Measurements from ENCODE around the gene F13A1.
A peak's percentile ranks its signal among the peaks of the same experiment; 100 is the strongest.
"Not testable (repeated sequence)": the region's sequence is repeated elsewhere in the genome, so short reads cannot be mapped to it uniquely, and the experiment has no call there.

The F13A1 gene

GRCh38 chr6:6317825-6318733 lies 2.4 kb downstream of the F13A1 start:
- no peak for DNase-seq

GRCh38 chr6:6317386-6317785 lies 3.1 kb downstream of the F13A1 start:
- DNase-seq: no peak

DNA sequence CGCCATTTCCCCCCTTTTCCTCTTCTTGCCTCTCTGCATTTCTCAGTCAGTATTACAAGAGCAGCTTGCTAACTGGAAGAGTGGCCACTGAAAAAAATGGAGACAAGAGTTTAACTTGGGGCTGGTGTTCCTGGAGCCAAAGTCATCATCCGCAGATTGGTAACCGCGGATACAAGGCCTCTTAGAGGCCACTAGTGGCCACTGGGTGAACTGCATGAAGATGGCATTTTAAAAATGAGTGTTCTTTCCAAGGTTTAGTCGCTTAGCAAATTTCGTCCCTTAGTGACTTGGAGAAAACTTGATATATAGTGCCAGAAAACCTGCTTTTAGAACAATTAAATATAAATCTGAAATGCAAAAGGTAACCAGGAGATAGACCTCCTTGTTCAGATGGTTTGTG lies 4.8 kb downstream of the F13A1 start:
- DNase-seq: peak in 1 of 5 donors; percentile 9

DNA sequence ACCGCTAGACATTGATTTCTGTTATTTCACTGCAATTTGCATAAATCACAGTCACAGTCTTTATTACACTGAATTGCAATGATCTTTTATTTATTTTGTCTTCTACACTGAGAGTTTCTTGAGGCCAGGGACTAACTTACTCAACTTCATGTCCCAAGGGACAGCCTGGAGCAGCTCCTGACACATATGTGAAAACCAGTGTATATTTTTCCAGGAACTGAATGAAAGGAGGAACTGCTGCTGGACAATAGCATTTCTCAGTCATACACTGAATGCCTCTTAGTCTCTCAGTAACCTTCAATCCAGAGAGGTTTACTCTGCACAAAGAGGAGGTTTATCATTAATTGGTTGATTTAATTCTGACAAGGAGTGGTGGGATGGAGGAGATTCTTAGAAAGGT lies 5.9 kb downstream of the F13A1 start:
- DNase-seq: no peak

DNA sequence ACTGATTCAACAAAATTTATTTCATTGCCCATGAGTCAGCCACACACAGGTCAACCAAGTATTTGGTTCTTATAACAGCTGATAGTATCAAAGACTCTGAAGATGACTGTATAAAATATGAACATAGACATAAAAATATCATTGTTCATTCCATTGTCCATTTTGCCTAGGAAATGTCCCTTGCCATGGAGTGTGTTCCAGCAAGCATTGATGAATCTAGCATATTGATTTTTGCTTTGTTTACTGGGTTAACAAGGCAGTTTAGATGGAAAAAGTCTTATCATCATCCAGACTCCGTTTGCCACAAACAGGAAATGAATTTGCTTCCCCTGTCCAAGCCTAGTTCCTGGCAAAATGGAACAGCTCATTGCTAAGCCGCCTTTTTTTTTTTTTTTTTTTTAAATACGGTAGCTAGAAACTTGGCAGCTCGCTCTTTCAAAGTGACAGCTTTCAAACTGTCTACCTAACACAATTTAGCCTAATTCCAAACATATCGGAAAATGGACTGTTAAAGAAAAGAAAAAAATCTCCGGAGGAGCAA lies 7.5 kb downstream of the F13A1 start:
- DNase-seq: no peak

DNA sequence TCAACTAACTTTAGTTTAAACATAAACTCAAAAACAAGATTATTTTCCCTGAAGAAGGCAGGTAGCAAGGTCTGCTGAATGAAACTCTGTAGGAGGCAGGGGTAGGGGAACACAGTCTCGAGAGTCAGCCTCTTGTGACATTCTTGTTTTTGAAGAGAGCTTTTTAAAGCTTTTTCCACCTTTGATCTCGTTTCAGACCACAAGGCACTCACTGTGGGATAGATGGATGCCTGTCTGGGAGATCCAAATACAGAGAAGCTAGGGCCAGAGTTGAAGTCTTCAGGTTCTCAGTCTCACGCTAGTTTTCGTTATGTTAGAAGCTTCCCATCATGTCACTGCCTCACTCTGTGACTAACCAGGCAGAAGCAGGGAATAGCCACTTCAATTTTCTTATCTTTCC lies 14.9 kb downstream of the F13A1 start:
- no peak for DNase-seq

- DNase-seq: not testable (repeated sequence)
These were observed 20.1 kb downstream of the F13A1 start for GRCh38 chr6:6300383-6300782.

GRCh38 chr6:6293317-6293716 lies 27.1 kb downstream of the F13A1 start:
- no peak for DNase-seq

- no peak for DNase-seq
These were observed 33.0 kb downstream of the F13A1 start for GRCh38 chr6:6287415-6287814.

DNA sequence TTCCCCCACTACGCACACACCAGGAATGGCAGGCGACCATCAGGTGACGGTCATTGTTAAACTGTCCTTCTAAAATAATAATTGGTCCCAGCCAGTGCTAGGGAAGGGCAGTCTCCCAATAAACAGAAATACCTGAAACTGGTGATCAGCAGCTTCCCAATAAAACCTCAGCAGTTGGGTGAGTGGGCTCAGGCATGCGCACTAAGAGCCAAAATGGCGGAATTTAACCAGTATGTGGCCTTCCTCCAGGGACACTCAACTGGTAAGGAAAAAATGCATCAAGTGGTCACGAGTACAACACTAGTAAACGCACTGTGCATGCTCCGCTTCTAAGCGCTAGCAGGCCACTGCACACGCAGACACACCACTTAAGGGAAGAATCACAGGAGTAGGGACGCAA lies 34.8 kb downstream of the F13A1 start:
- DNase-seq: no peak

DNA sequence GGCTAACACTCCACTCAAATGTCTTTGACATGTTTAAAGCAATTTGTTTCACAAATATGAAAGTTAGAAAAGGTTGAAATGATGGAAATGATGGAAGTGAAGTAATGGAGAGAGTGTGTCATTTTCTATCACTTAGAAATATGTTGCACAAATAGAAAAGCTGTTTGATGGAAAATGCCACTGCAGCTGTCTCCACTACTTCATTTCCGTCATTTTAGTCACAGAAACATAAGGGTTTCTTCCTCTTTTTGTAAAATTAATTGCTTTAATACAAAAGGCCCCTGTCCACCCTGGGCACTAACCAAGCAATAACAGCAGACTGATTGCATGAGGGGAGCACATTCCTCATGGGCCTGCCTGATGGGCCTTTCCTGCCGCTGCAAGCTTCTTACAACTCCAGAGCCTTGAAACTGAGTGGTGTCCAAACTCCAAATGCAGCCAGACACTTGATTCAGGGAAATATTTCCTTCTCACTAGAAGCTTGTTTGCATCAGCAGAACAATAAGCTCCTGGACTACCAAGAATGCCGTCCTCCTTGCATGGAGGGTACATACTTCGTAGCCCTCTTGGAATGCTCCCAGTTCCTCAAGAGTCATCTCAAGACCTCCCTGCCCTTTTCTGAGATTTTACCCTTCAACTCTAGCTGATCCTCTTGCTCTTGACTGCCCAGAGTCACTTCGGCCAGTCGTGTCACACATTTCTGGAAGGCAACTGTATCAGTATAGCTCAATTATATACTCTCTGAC lies 36.1 kb downstream of the F13A1 start:
- DNase-seq: no peak

DNA sequence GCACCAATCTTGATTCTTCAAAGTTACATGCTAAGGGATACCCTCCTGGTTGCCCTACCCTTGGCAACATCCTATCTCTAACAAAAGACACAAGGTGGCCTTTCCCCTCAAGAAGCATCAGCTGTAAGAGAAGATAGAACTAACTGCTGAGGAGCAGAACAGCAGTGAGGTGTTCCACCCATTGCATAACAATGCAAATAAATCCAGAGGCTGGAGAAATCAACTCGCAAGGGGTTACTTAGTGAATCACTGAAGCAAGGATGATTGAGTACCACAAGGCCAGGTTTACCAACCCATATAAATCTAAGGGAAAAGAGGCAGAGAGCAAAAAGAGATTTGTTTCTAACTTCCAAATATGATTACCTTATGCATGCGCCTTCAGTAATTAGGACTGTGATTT lies 36.7 kb downstream of the F13A1 start:
- DNase-seq: no peak

- DNase-seq: no peak
These were observed 37.7 kb downstream of the F13A1 start for GRCh38 chr6:6282716-6283115.

DNA sequence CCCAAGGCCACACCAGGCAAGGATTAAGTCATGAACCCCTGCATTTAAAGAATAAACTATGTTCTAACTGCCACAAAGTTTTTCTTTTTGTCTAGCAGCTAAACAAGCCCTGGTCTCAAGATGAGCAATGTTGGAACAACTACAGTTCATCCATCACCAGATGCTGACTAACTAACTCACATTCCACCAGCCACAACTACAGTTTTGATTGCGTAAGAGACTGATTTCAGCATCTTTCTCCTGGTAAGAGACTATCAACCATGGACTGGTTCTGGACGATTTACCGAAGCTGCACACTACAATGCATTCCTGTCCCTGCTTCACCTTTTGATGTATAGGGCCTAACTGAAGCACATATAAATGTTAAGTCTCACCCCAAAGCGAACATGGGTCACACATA lies 43.0 kb downstream of the F13A1 start:
- no peak for DNase-seq

DNA sequence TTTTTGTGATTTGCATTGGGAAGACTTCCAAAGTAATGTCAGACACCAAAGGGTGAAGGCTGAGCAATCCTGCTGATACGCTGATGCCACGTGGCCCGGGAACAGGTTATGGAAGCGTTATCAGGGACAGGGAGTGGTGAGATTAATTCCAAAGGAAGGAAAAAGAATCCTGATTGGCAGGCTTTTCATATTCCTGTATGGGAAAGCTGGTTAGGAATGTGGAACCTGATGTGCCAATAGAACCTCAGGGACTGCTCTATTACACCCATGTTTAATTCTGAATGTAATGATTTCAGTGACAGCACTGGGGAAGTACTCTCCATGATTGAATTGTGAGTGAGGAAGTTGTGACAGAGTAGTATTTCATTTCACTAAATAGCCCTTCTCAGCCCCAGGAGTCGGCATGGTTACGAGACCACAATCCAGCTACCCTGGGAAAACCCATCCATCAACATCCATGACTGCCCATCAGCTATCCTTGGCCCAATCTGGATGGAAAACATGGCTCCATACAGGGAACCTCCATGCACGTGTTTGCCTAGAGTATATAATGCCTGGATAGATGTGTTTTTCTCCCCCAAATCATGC lies 49.4 kb downstream of the F13A1 start:
- no peak for DNase-seq

- DNase-seq: no peak
These were observed 60.2 kb downstream of the F13A1 start for GRCh38 chr6:6260196-6260722.

- no peak for DNase-seq
These were observed 63.6 kb downstream of the F13A1 start for GRCh38 chr6:6256886-6257285.

DNA sequence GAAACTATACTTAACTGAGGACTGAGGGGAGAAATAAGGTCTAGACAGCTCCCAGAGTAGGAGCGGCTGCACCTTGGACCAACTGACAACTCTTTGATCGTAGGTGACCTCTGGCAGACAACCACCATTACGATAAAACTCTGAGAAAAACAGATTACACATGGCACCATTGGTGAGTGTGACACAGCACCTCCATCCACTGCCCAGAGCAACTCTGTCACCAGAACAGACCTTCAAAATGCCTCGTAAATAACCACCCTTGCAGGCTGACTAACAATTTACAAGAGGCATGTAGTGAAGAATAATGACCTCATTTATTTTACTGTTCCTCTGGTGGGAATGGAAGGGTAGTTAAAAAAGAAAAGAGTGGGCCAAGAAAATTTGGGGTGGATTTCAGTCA lies 64.2 kb downstream of the F13A1 start:
- no peak for DNase-seq

- DNase-seq: no peak
These were observed 68.7 kb downstream of the F13A1 start for GRCh38 chr6:6251555-6252280.

DNA sequence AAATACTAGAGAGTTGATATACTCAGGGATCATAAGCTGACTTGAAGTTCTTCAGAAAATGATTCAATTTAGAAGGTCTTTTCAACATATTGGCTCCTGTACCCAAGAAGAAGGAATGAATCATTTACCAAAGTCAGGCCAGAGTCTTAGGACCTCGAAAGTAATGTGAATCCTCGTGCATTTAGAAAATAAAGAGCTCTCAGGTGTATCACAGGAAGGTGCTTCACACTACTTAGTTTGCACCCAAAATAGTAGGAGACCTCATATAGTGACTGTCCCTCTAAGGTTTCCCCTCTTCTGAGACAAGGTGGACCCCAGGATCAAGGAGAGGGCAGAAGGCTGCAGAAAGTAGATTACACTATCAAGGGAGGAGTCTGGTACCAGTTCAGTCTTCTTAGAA lies 71.8 kb downstream of the F13A1 start:
- DNase-seq: no peak

GRCh38 chr6:6246544-6246943 lies 73.9 kb downstream of the F13A1 start:
- no peak for DNase-seq

- no peak for DNase-seq
These were observed 75.8 kb downstream of the F13A1 start for GRCh38 chr6:6244624-6245023.

DNA sequence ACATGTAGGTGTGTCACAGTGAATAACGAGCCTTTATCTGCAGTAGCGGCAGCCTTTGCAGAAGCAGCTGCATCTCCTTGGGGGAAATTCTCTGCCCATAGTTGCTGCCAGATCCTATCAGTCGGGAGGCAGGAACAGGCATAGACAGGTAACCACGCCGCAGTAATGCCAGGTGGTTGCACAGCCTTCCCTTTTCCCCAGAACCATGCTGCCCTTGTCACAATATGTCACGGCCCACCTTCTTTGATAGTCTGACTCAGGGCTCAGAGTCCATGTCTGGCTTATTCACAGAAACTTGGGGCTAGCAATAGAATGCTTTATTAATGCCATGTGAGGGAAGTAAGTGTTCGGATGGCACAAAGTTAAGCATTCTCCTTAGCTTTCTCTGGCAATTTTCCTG lies 76.6 kb downstream of the F13A1 start:
- no peak for DNase-seq

All from T-helper 1 cell (primary cell).